ENCODE measurements around the gene PLA2G4A. TPM values are rescaled to one million over a fixed set of nuclear protein-coding genes. Genes with fewer than 3 reads are reported as not detected.

PLA2G4A gene
- total RNA-seq, 4 donors from 2014 or later: 3.0 to 4.6 (median 4.1) TPM

DNA sequence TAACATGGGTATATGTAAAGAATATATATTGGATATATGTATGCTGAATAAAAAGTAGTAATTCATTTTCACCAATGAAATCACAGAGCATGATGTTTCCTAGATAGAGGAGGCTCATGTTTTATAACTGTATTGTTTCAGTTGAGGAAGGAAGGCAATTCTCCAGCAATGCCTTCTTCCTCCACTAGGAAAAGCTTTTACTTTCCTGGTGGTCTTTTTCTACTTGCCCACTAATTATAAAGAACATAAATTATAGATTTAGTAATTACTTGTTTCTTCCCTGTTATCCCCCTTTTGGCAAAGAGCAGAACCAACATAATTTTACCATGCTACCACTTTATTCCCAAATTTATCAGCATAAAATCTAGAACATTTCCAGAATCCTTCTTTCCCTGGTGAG is 159.0 kb downstream of the PLA2G4A start:
- TF ChIP-seq CTCF (IDR thresholded peaks at IDR 0.05): no peak
- TF ChIP-seq POLR2AphosphoS5 (IDR thresholded peaks at IDR 0.05): no peak
- no peaks in the 10 kb centered on the region for H3K4me1 ChIP-seq
- no peaks in the 10 kb centered on the region for H3K27me3 ChIP-seq
- H3K4me3 ChIP-seq: no peak overlapping the region
- no peaks in the 10 kb centered on the region for H3K9me3 ChIP-seq
- intact Hi-C loops (cut with DNase I): loop anchor here (2.0 to 10.0 kb wide), 4 partner anchors 303 to 583 kb away; partner anchors contain the start of gene PTGS2
- no peak for DNase-seq (ENCODE audit: extremely low spot score)
- no peak overlapping the region for H3K27ac ChIP-seq (replicated peaks in 1 of 4)
- H3K36me3 ChIP-seq: no peaks in the 10 kb centered on the region

DNA sequence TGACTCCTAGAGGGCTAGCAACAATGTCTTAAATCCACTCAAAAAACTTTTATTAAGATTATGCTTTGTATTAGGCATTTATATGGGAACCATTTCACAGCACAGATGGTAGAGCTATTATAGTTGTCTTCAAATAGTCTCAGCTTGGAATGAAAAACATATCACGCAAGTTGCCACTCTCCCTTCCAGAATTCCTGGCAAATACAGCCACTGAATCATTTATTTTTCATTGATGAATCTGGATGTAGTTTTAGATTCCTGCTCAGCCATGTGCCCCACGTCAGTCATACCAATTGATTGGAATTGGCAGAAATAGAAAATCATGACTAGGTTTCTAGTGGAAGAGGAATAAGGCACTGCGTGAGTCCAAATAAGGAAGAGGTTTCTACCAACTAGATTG is 165.2 kb downstream of the PLA2G4A start:
- intact Hi-C loops (cut with DNase I): no loop called here
- H3K9me3 ChIP-seq: no peaks in the 10 kb centered on the region
- peaks cover 0 to 6% (median 0%) of the 10 kb centered on the region in 4 donors for H3K4me1 ChIP-seq
- TF ChIP-seq EP300 (IDR thresholded peaks at IDR 0.05) (no peak), CTCF (IDR thresholded peaks at IDR 0.05) (no peak), POLR2A (IDR thresholded peaks at IDR 0.05; ENCODE audit: low read depth) (no peak), POLR2AphosphoS5 (IDR thresholded peaks at IDR 0.05) (no peak)
- H3K36me3 ChIP-seq: no peaks in the 10 kb centered on the region
- WGBS: 90% methylated on average over 3 of the region's 3 CpGs
- H3K27me3 ChIP-seq: no peaks in the 10 kb centered on the region
- no peak overlapping the region for H3K27ac ChIP-seq (replicated peaks in 1 of 4)
- no peak for DNase-seq (ENCODE audit: extremely low spot score)
- no peak overlapping the region for H3K4me3 ChIP-seq

GRCh38 chr1:186994897-186995296 is 166.1 kb downstream of the PLA2G4A start:
- Histone ChIP-seq H3K4me1 (peaks cover 0 to 6% (median 0%) of the 10 kb centered on the region in 4 donors), H3K27me3 (no peaks in the 10 kb centered on the region), H3K27ac (replicated peaks in 1 of 4) (no peak overlapping the region), H3K4me3 (no peak overlapping the region), H3K9me3 (no peaks in the 10 kb centered on the region), H3K36me3 (no peaks in the 10 kb centered on the region)
- no peak for DNase-seq (ENCODE audit: extremely low spot score)
- intact Hi-C loops (cut with DNase I): no loop called here
- TF ChIP-seq POLR2AphosphoS5 (IDR thresholded peaks at IDR 0.05) (no peak), CTCF (IDR thresholded peaks at IDR 0.05) (no peak), EP300 (IDR thresholded peaks at IDR 0.05) (no peak), POLR2A (IDR thresholded peaks at IDR 0.05; ENCODE audit: low read depth) (no peak)
- whole genome bisulfite sequencing: 73% methylated on average over 1 of the region's 1 CpG

DNA sequence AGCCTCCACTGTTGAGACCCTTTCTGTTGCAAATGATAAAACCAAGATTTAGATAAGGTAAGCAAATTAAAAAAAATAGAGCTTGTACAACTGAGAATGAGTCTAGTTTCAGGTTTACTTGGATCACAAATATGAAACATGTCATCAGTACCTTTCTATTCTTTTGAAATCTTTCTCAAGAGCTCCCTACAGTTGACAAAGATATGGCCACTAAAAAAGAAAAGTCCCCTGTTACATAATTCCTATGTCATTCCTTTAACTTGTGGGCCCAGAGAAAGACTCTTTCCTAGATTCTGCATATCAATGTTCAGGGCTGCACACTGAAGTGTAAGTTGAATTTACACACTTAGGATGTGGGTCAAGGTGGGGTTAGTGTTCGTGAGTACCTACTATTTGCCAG is 168.1 kb downstream of the PLA2G4A start:
- intact Hi-C loops (cut with DNase I): no loop called here
- 87% methylated on average over 1 of the region's 1 CpG for WGBS
- Histone ChIP-seq H3K4me1 (peaks cover 0 to 18% (median 10%) of the 10 kb centered on the region in 4 donors), H3K9me3 (no peaks in the 10 kb centered on the region), H3K4me3 (no peak overlapping the region), H3K36me3 (no peaks in the 10 kb centered on the region), H3K27ac (replicated peaks in 1 of 4) (no peak overlapping the region), H3K27me3 (no peaks in the 10 kb centered on the region)
- no peak for TF ChIP-seq POLR2A (IDR thresholded peaks at IDR 0.05; ENCODE audit: low read depth)
- no peak for TF ChIP-seq CTCF (IDR thresholded peaks at IDR 0.05)
- no peak for TF ChIP-seq POLR2AphosphoS5 (IDR thresholded peaks at IDR 0.05)
- no peak for DNase-seq (ENCODE audit: extremely low spot score)

GRCh38 chr1:186997877-186998276 is 169.1 kb downstream of the PLA2G4A start:
- TF ChIP-seq CTCF (IDR thresholded peaks at IDR 0.05) (no peak), POLR2AphosphoS5 (IDR thresholded peaks at IDR 0.05) (no peak), POLR2A (IDR thresholded peaks at IDR 0.05; ENCODE audit: low read depth) (no peak)
- Histone ChIP-seq H3K4me1 (peaks cover 0 to 23% (median 15%) of the 10 kb centered on the region in 4 donors), H3K36me3 (no peaks in the 10 kb centered on the region), H3K27ac (replicated peaks in 1 of 4) (no peak overlapping the region), H3K4me3 (no peak overlapping the region), H3K27me3 (no peaks in the 10 kb centered on the region), H3K9me3 (no peaks in the 10 kb centered on the region)
- DNase-seq (ENCODE audit: extremely low spot score): no peak
- WGBS: 80% methylated on average over 1 of the region's 1 CpG
- intact Hi-C loops (cut with DNase I): no loop called here
